Measurements from ENCODE around the gene CRACR2B.

The CRACR2B gene

GRCh38 chr11:870127-870413 is 42.4 kb downstream of the CRACR2B start:
- DNase-seq, result no peak

GRCh38 chr11:870418-870817 is 42.7 kb downstream of the CRACR2B start:
- no peak for DNase-seq

GRCh38 chr11:871472-871871 is 43.8 kb downstream of the CRACR2B start:
- no peak for DNase-seq

DNA sequence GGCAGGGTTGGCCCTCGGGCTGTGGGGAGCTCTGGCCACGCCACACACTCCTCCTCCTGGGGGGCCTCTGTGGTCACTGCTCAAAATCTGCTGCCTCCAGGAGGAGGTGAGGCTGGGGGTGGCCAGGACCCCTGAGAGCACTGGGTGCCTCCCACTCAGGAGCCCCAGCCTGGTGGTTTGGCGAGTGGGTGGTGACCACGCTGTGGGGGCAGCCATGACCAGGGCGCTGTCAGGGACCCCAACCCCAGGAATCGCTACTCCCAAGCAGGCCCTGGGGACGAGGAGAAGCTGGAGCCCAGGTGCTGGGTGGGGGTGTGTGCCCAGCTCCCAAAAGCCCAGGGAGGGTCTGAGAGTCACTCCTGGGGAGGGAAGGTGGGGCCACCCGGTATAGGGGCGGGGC is 45.1 kb downstream of the CRACR2B start:
- no peak for DNase-seq

DNA sequence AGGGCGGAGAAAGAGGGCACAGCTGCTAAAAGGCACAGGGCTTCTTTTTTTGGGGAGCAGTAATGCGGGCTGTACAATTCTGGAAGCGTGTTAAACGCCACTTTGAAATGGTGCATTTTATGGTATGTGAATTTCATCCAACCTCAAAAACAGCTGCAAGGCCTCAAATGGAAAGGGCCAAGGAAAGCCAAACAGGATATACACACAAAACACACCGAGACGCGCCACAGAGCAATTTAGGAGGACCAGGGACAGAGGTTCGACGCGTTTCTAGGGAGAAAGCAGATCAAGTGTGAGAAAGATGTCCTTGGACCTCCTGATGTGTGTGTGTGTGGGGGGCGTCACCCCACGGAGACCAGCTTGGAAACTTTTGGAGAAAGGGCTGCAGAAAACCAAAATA is 46.0 kb downstream of the CRACR2B start:
- no peak for DNase-seq

GRCh38 chr11:875203-875602 is 47.5 kb downstream of the CRACR2B start:
- DNase-seq, result no peak

- DNase-seq, result no peak
Observed at GRCh38 chr11:875769-876301, 48.1 kb downstream of the CRACR2B start.

DNA sequence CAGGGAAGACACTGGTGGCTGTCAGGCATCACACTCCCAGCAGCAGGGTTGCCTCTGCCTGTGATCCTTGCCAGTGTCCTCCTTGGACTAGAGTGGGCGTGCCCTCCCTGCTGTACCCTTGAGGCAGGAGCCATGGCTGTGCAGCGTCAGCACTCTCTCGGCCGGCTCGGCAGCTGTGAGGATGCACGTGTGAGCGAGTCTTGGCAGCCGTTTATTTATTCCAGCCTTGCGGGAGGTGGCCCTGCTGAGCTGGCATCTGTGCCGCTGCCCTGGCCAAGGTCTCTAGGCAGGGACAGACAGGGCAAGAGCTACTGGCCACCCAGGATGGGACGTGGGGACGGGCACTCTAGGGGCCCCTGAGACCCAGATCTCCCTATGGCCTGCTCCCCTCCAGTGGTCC is 48.8 kb downstream of the CRACR2B start:
- DNase-seq, result no peak

- DNase-seq, result no peak
Observed at GRCh38 chr11:877565-877964, 49.8 kb downstream of the CRACR2B start.

- no peak for DNase-seq
Observed at GRCh38 chr11:880447-880846, 52.7 kb downstream of the CRACR2B start.

All from NCI-H2029 (cell line).